Kidney glomerular epithelial cell (primary cell): ENCODE results near the gene RBPMS2.
"Not testable (repeated sequence)": the region's sequence is repeated elsewhere in the genome, so short reads cannot be mapped to it uniquely, and the experiment has no call there.

Experiments
- DNase-seq: peaks from one replicate; lab custom pipeline; 2025; lab: John Stamatoyannopoulos, UW

Gene RBPMS2

GRCh38 chr15:64753480-64754185 is 21.8 kb downstream of the RBPMS2 start:
- no peak for DNase-seq

- no peak for DNase-seq
Observed at GRCh38 chr15:64751464-64751863, 23.9 kb downstream of the RBPMS2 start.

- DNase-seq: peak; percentile 5
Observed at GRCh38 chr15:64749999-64750657, 25.3 kb downstream of the RBPMS2 start.

- DNase-seq: no peak
Observed at GRCh38 chr15:64749167-64749566, 26.2 kb downstream of the RBPMS2 start.

GRCh38 chr15:64748251-64748650 is 27.1 kb downstream of the RBPMS2 start:
- DNase-seq: no peak

GRCh38 chr15:64747578-64747977 is 27.8 kb downstream of the RBPMS2 start:
- no peak for DNase-seq

- no peak for DNase-seq
Observed at GRCh38 chr15:64746921-64747320, 28.5 kb downstream of the RBPMS2 start.

- no peak for DNase-seq
Observed at GRCh38 chr15:64746356-64746755, 29.0 kb downstream of the RBPMS2 start.

GRCh38 chr15:64743691-64744090 is 31.7 kb downstream of the RBPMS2 start:
- DNase-seq: no peak

- DNase-seq: no peak
Observed at GRCh38 chr15:64742921-64743320, 32.5 kb downstream of the RBPMS2 start.

- DNase-seq: peak; percentile 1
Observed at GRCh38 chr15:64742385-64742784, 33.0 kb downstream of the RBPMS2 start.

GRCh38 chr15:64741708-64742107 is 33.7 kb downstream of the RBPMS2 start:
- not testable (repeated sequence) for DNase-seq

- no peak for DNase-seq
Observed at GRCh38 chr15:64740311-64741170, 34.8 kb downstream of the RBPMS2 start.

- DNase-seq: no peak
Observed at GRCh38 chr15:64739577-64740143, 35.7 kb downstream of the RBPMS2 start.

GRCh38 chr15:64739156-64739555 is 36.2 kb downstream of the RBPMS2 start:
- no peak for DNase-seq

- DNase-seq: no peak
Observed at GRCh38 chr15:64738226-64739095, 36.9 kb downstream of the RBPMS2 start.

- no peak for DNase-seq
Observed at GRCh38 chr15:64732156-64732860, 43.1 kb downstream of the RBPMS2 start.

GRCh38 chr15:64731805-64732151 is 43.6 kb downstream of the RBPMS2 start:
- DNase-seq: no peak

GRCh38 chr15:64731012-64731804 is 44.2 kb downstream of the RBPMS2 start:
- peak; percentile 76 for DNase-seq

GRCh38 chr15:64730151-64730550 is 45.2 kb downstream of the RBPMS2 start:
- DNase-seq: no peak
